ENCODE results near the gene RAB10. TPM values are rescaled to one million over a fixed set of nuclear protein-coding genes. Genes with fewer than 3 reads are reported as not detected.
A peak's percentile ranks its signal among the peaks of the same experiment; 100 is the strongest.

Gene RAB10
- total and polyA plus RNA-seq, 9 of the 15 experiments (the other 6 are each of a cell fraction or from before 2014, with no cell fraction given), result 25.1 to 214 (median 157) TPM

GRCh38 chr2:26068602-26069298, 34.9 kb downstream of the RAB10 start (continued):
- TF ChIP-seq THRB (CRISPR knock-in tag; conservative IDR thresholded peaks at IDR 0.05) (no peak), HMGN3 (IDR thresholded peaks at IDR 0.05; ENCODE audit: borderline replicate concordance, extremely low read depth, insufficient read length, low read depth, low read length) (peak; percentile 71), RREB1 (CRISPR knock-in tag; IDR thresholded peaks at IDR 0.05) (no peak), ZFPM2 (CRISPR knock-in tag; IDR thresholded peaks at IDR 0.05) (no peak), SAFB2 (IDR thresholded peaks at IDR 0.05; ENCODE audit: borderline replicate concordance, low read depth, low read length, severe bottlenecking) (no peak), JUND (IDR thresholded peaks at IDR 0.05; ENCODE audit: borderline replicate concordance, low read depth, low read length) (peak; percentile 96), JUND (tag; IDR thresholded peaks at IDR 0.05; ENCODE audit: borderline replicate concordance, low read depth, low read length) (peak; percentile 90; the same call in 2 of the 3 replicates), ARID3A (IDR thresholded peaks at IDR 0.05; ENCODE audit: borderline replicate concordance, low read depth, low read length) (peak; percentile 92), ZBTB8A (IDR thresholded peaks at IDR 0.05; ENCODE audit: partially characterized antibody) (no peak), ZNF197 (CRISPR knock-in tag; IDR thresholded peaks at IDR 0.05; ENCODE audit: low read depth) (peak; percentile 51), AFF4 (CRISPR knock-in tag; IDR thresholded peaks at IDR 0.05) (no peak)
